ENCODE measurements around the gene REEP6. TPM values are rescaled to one million over a fixed set of nuclear protein-coding genes. Genes with fewer than 3 reads are reported as not detected.

The REEP6 gene
- total and polyA plus RNA-seq, 2 of the 8 experiments (the other 6 are each of a cell fraction or from before 2014, with no cell fraction given): 12.6 to 20.7 TPM

GRCh38 chr19:1528596-1529429 is 37.8 kb downstream of the REEP6 start (continued):
- no peak for TF ChIP-seq CTCF (IDR thresholded peaks at IDR 0.05; ENCODE audit: control extremely low read depth in 1 of 3, insufficient read depth in 1 of 3, low read depth in 1 of 3, low read length in 3 of 3)
- TF ChIP-seq KDM4A (IDR thresholded peaks at IDR 0.05; ENCODE audit: low read depth, low read length, severe bottlenecking): no peak
- TF ChIP-seq CBX5 (IDR thresholded peaks at IDR 0.05; ENCODE audit: low read depth, low read length): no peak
- TF ChIP-seq RAD21 (IDR thresholded peaks at IDR 0.05 in 1 of 2, conservative IDR thresholded peaks at IDR 0.05 in 1 of 2; ENCODE audit: low read depth in 2 of 2, low read length in 2 of 2): no peak
- no peak for TF ChIP-seq JUN (IDR thresholded peaks at IDR 0.05; ENCODE audit: low read depth, low read length)
- no peak for TF ChIP-seq SP1 (IDR thresholded peaks at IDR 0.05; ENCODE audit: low read depth, low read length)
- no peak for TF ChIP-seq TEAD4 (IDR thresholded peaks at IDR 0.05; ENCODE audit: low read depth, low read length)
- no peak for TF ChIP-seq KDM1A (IDR thresholded peaks at IDR 0.05; ENCODE audit: borderline replicate concordance, low read length)
- no peak for TF ChIP-seq CHD2 (IDR thresholded peaks at IDR 0.05; ENCODE audit: low read length)
- no peak for TF ChIP-seq ZNF274 (IDR thresholded peaks at IDR 0.05; ENCODE audit: borderline replicate concordance, extremely low read depth, low read length)
- no peak for TF ChIP-seq MAFK (IDR thresholded peaks at IDR 0.05; ENCODE audit: low read depth, low read length)

Measured in H1 (cell line).